HFF-Myc (cell line): ENCODE measurements around the gene AGMAT.

Experiments used
- DNase-seq: peaks from one replicate; pipeline ENCODE4 v3.0.0-alpha.2; 2011; ENCODE audit warnings: low read depth; ENCODE audit errors: extremely low read depth
- H3K4me3 ChIP-seq: replicated peaks from 2 replicates; pipeline ENCODE4 v1.5.1; 2011; ENCODE audit warnings: low read depth, mild to moderate bottlenecking, control low read depth, low read length
- CTCF ChIP-seq: IDR thresholded peaks from 2 replicates; pipeline ENCODE4 v1.5.1; 2012; ENCODE audit warnings: mild to moderate bottlenecking, low read depth, low read length, control low read depth; ENCODE audit errors: missing control alignments

AGMAT gene

GRCh38 chr1:15526490-15527339, 58.1 kb downstream of the AGMAT start, which contains the start of gene DNAJC16:
TSS of gene DNAJC16 (plus strand) at chr1:15526848. CDS start at chr1:15529106, 2,258 bp downstream.
- peak; percentile 100 for DNase-seq
- peak; percentile 4 for TF ChIP-seq CTCF
- H3K4me3 ChIP-seq: peak within 1 kb of the TSS; percentile 76

- no peak for DNase-seq
- H3K4me3 ChIP-seq: peak overlapping the region; percentile 76
- no peak for TF ChIP-seq CTCF
These were observed 58.8 kb downstream of the AGMAT start for GRCh38 chr1:15526021-15526489.

- TF ChIP-seq CTCF: no peak
- H3K4me3 ChIP-seq: peak overlapping the region; percentile 76
- DNase-seq: peak; percentile 94
These were observed 59.5 kb downstream of the AGMAT start for GRCh38 chr1:15525050-15526020.

- peak; percentile 76 for DNase-seq
- peak overlapping the region; percentile 64 for H3K4me3 ChIP-seq
- no peak for TF ChIP-seq CTCF
These were observed 60.4 kb downstream of the AGMAT start for GRCh38 chr1:15524283-15525049.

- TF ChIP-seq CTCF: no peak
- H3K4me3 ChIP-seq: peak within 1 kb of the TSS; percentile 76
- DNase-seq: no peak
These were observed 60.9 kb downstream of the AGMAT start, which contains the start of gene CASP9 for GRCh38 chr1:15524021-15524282. TSS of gene CASP9 (minus strand) at chr1:15524215. CDS start at chr1:15524200, 15 bp downstream.
